ENCODE measurements around the gene SLC5A10. TPM values are rescaled to one million over a fixed set of nuclear protein-coding genes. Genes with fewer than 3 reads are reported as not detected.

The SLC5A10 gene
- total RNA-seq, 1 experiment from 2014 or later = not detected

- H3K9me3 ChIP-seq (ENCODE audit: low read depth, low read length, poor library complexity, severe bottlenecking) = no peaks in the 10 kb centered on the region
- intact Hi-C loops (cut with micrococcal nuclease; ENCODE audit: unreplicated experiment) = no loop called here
- no peak overlapping the region for H3K4me3 ChIP-seq (ENCODE audit: low read depth, low read length, poor library complexity, severe bottlenecking)
- no peaks in the 10 kb centered on the region for H3K4me1 ChIP-seq (ENCODE audit: insufficient read depth, low read length, poor library complexity, severe bottlenecking)
- H3K27ac ChIP-seq (ENCODE audit: low read depth, low read length, poor library complexity, severe bottlenecking) = no peak overlapping the region
- BruUV-seq (replicated peaks) = no TSS peak
- TF ChIP-seq CTCF (conservative IDR thresholded peaks at IDR 0.05; ENCODE audit: low read depth, low read length) (no peak), EZH2 (IDR thresholded peaks at IDR 0.05; ENCODE audit: borderline replicate concordance, low read depth, low read length, poor library complexity, severe bottlenecking) (no peak)
- DNase-seq (ENCODE audit: low spot score) = no peak
- ChIA-PET CTCF (no interaction called here), POLR2A (ENCODE audit: low non-redundant PET) (no interaction called here)
- H3K36me3 ChIP-seq (ENCODE audit: insufficient read depth, low read length, poor library complexity, severe bottlenecking) = no peaks in the 10 kb centered on the region
- no peaks in the 10 kb centered on the region for H3K27me3 ChIP-seq (replicated peaks; ENCODE audit: insufficient read depth, low read depth, low read length, poor library complexity)
Observed at GRCh38 chr17:18997650-18998196, 45.8 kb downstream of the SLC5A10 start.

GRCh38 chr17:18999394-18999793 lies 47.4 kb downstream of the SLC5A10 start:
- Histone ChIP-seq H3K27me3 (replicated peaks; ENCODE audit: insufficient read depth, low read depth, low read length, poor library complexity) (no peaks in the 10 kb centered on the region), H3K27ac (ENCODE audit: low read depth, low read length, poor library complexity, severe bottlenecking) (no peak overlapping the region), H3K4me3 (ENCODE audit: low read depth, low read length, poor library complexity, severe bottlenecking) (no peak overlapping the region), H3K36me3 (ENCODE audit: insufficient read depth, low read length, poor library complexity, severe bottlenecking) (no peaks in the 10 kb centered on the region), H3K9me3 (ENCODE audit: low read depth, low read length, poor library complexity, severe bottlenecking) (no peaks in the 10 kb centered on the region), H3K4me1 (ENCODE audit: insufficient read depth, low read length, poor library complexity, severe bottlenecking) (no peaks in the 10 kb centered on the region)
- DNase-seq (ENCODE audit: low spot score) = no peak
- ChIA-PET POLR2A (ENCODE audit: low non-redundant PET) (no interaction called here), CTCF (interaction anchor here (0.8 kb wide), 1 partner anchor 38 kb away, joined by 3 read pairs; no protein-coding TSS in a partner anchor)
- intact Hi-C loops (cut with micrococcal nuclease; ENCODE audit: unreplicated experiment) = no loop called here
- BruUV-seq (replicated peaks) = no TSS peak
- no peak for TF ChIP-seq CTCF (conservative IDR thresholded peaks at IDR 0.05; ENCODE audit: low read depth, low read length)

GRCh38 chr17:18999911-19000310 lies 47.9 kb downstream of the SLC5A10 start:
- no peak for DNase-seq (ENCODE audit: low spot score)
- ChIA-PET POLR2A (ENCODE audit: low non-redundant PET) (no interaction called here), CTCF (interaction anchor here (0.8 kb wide), 1 partner anchor 39 kb away, joined by 3 read pairs; no protein-coding TSS in a partner anchor)
- Histone ChIP-seq H3K36me3 (ENCODE audit: insufficient read depth, low read length, poor library complexity, severe bottlenecking) (no peaks in the 10 kb centered on the region), H3K4me3 (ENCODE audit: low read depth, low read length, poor library complexity, severe bottlenecking) (no peak overlapping the region), H3K4me1 (ENCODE audit: insufficient read depth, low read length, poor library complexity, severe bottlenecking) (no peaks in the 10 kb centered on the region), H3K27ac (ENCODE audit: low read depth, low read length, poor library complexity, severe bottlenecking) (no peak overlapping the region), H3K27me3 (replicated peaks; ENCODE audit: insufficient read depth, low read depth, low read length, poor library complexity) (no peaks in the 10 kb centered on the region), H3K9me3 (ENCODE audit: low read depth, low read length, poor library complexity, severe bottlenecking) (no peaks in the 10 kb centered on the region)
- intact Hi-C loops (cut with micrococcal nuclease; ENCODE audit: unreplicated experiment) = no loop called here
- TF ChIP-seq CTCF (conservative IDR thresholded peaks at IDR 0.05; ENCODE audit: low read depth, low read length) (no peak), EZH2 (IDR thresholded peaks at IDR 0.05; ENCODE audit: borderline replicate concordance, low read depth, low read length, poor library complexity, severe bottlenecking) (no peak)
- BruUV-seq (replicated peaks) = no TSS peak

Measured in A673 (cell line).